ENCODE measurements around the gene SUDS3. TPM values are rescaled to one million over a fixed set of nuclear protein-coding genes. Genes with fewer than 3 reads are reported as not detected.

The SUDS3 gene
- total and polyA plus RNA-seq, 12 donors, result 13.3 to 75.3 (median 27.5) TPM

- DNase-seq, result peak in 1 of 7 donors; percentile 19
- no peak for TF ChIP-seq POLR2A (IDR thresholded peaks at IDR 0.05)
- TF ChIP-seq CTCF (IDR thresholded peaks at IDR 0.05), result no peak
- H3K36me3 ChIP-seq (replicated peaks in 1 of 2), result peaks cover 0 to 20% of the 10 kb centered on the region in 2 donors
- no peak overlapping the region for H3K27ac ChIP-seq
- 43 to 64% (median 50%) methylated on average over 1 of the region's 1 CpG for WGBS, 4 donors
- intact Hi-C loops (cut with DNase I), result no loop called here
- H3K4me3 ChIP-seq, result no peak overlapping the region
- no peaks in the 10 kb centered on the region for H3K4me1 ChIP-seq (replicated peaks in 1 of 2)
- H3K27me3 ChIP-seq, result no peaks in the 10 kb centered on the region
- H3K9me3 ChIP-seq (replicated peaks in 1 of 3), result no peaks in the 10 kb centered on the region
Observed at GRCh38 chr12:118418385-118419057, 42.2 kb downstream of the SUDS3 start.

- Histone ChIP-seq H3K9me3 (replicated peaks in 1 of 3) (no peaks in the 10 kb centered on the region), H3K4me3 (no peak overlapping the region), H3K27ac (no peak overlapping the region), H3K4me1 (replicated peaks in 1 of 2) (no peaks in the 10 kb centered on the region), H3K27me3 (no peaks in the 10 kb centered on the region), H3K36me3 (replicated peaks in 1 of 2) (peaks cover 0 to under 1% of the 10 kb centered on the region in 2 donors)
- intact Hi-C loops (cut with DNase I), result no loop called here
- WGBS, 4 donors, result 68 to 90% (median 73%) methylated on average over 2 to 3 of the region's 3 CpGs
- no peak for DNase-seq
- no peak for TF ChIP-seq CTCF (IDR thresholded peaks at IDR 0.05)
- TF ChIP-seq POLR2A (IDR thresholded peaks at IDR 0.05), result no peak
Observed at GRCh38 chr12:118420673-118421072, 44.3 kb downstream of the SUDS3 start.

- TF ChIP-seq CTCF (IDR thresholded peaks at IDR 0.05) (no peak), POLR2A (IDR thresholded peaks at IDR 0.05) (no peak)
- peaks cover 0 to 5% of the 10 kb centered on the region in 2 donors for H3K4me1 ChIP-seq (replicated peaks in 1 of 2)
- H3K4me3 ChIP-seq, result no peak overlapping the region
- no peaks in the 10 kb centered on the region for H3K9me3 ChIP-seq (replicated peaks in 1 of 3)
- H3K27me3 ChIP-seq, result no peaks in the 10 kb centered on the region
- intact Hi-C loops (cut with DNase I), result no loop called here
- WGBS, 4 donors, result 68 to 81% (median 72%) methylated on average over 7 of the region's 7 CpGs
- DNase-seq, result no peak
- no peaks in the 10 kb centered on the region for H3K36me3 ChIP-seq (replicated peaks in 1 of 2)
- no peak overlapping the region for H3K27ac ChIP-seq
Observed at GRCh38 chr12:118424884-118425283, 48.5 kb downstream of the SUDS3 start.

- no peak overlapping the region for H3K27ac ChIP-seq
- WGBS, 4 donors, result 65 to 80% (median 69%) methylated on average over 4 of the region's 4 CpGs
- no peaks in the 10 kb centered on the region for H3K36me3 ChIP-seq (replicated peaks in 1 of 2)
- no peaks in the 10 kb centered on the region for H3K27me3 ChIP-seq
- intact Hi-C loops (cut with DNase I), result no loop called here
- H3K9me3 ChIP-seq (replicated peaks in 1 of 3), result no peaks in the 10 kb centered on the region
- peaks cover 0 to 5% of the 10 kb centered on the region in 2 donors for H3K4me1 ChIP-seq (replicated peaks in 1 of 2)
- TF ChIP-seq CTCF (IDR thresholded peaks at IDR 0.05) (no peak), POLR2A (IDR thresholded peaks at IDR 0.05) (no peak)
- DNase-seq, result no peak
- no peak overlapping the region for H3K4me3 ChIP-seq
Observed at GRCh38 chr12:118425364-118425763, 49.0 kb downstream of the SUDS3 start.

All from adrenal gland (tissue), 12 donors.